Lower lobe of right lung (tissue), 2 donors: ENCODE data around the gene VAPA. TPM values are rescaled to one million over a fixed set of nuclear protein-coding genes. Genes with fewer than 3 reads are reported as not detected.

Experiments
- ATAC-seq, 2 donors: fragments of 200-7000 bp; cut with Tn5 transposase; one replicate each; pipeline ENCODE4 v1.9.1; 2020 to 2022; ENCODE audit warnings: mild to moderate bottlenecking in 2 of 2, moderate library complexity in 2 of 2
- DNase-seq: peaks from one replicate; pipeline ENCODE4 v3.0.0-alpha.2; 2020
- H3K27ac ChIP-seq: fragments of 200-600 bp; one replicate; pipeline ENCODE4 v1.8.0; 2022
- H3K27me3 ChIP-seq: fragments of 200-600 bp; one replicate; pipeline ENCODE4 v1.8.0; 2022; ENCODE audit warnings: low read depth
- H3K36me3 ChIP-seq: fragments of 200-600 bp; one replicate; pipeline ENCODE4 v1.8.0; 2022; ENCODE audit warnings: mild to moderate bottlenecking
- H3K4me1 ChIP-seq: fragments of 200-600 bp; one replicate; pipeline ENCODE4 v1.8.0; 2022
- H3K4me3 ChIP-seq: fragments of 200-600 bp; one replicate; pipeline ENCODE4 v1.8.0; 2022; ENCODE audit warnings: mild to moderate bottlenecking
- H3K9me3 ChIP-seq: fragments of 200-600 bp; one replicate; pipeline ENCODE4 v1.8.0; 2022
- CTCF ChIP-seq: fragments of 200-600 bp; IDR thresholded peaks from one replicate; pipeline ENCODE4 v1.8.0; 2022; ENCODE audit warnings: antibody characterized with exemption, mild to moderate bottlenecking
- intact Hi-C: fragments of 100-400 bp; cut with DNase I; formaldehyde crosslinking; loops from one replicate; pipeline ENCODE4 v1.11.0; 2022
- total RNA-seq: library from RNA; stranded (reverse); fragmentation: NEBNext Ultra II Directional; extraction: Animal tissue kit (Norgen Biotek cat#: 25700); gene quantifications from one replicate; pipeline ENCODE4 v1.2.1, GENCODE V29; 2021
- donor health status: DM: no; HTN: yes; CAD: no; lungs with severe emphysema.

VAPA gene
- total RNA-seq, 1 donor from 2014 or later = 235 TPM

GRCh38 chr18:9868857-9869714, 44.7 kb upstream of the VAPA start:
- no peak for TF ChIP-seq CTCF
- H3K36me3 ChIP-seq = no peaks in the 10 kb centered on the region
- ATAC-seq (no peak), DNase-seq (no peak)
- intact Hi-C loops = no loop called here
- H3K4me3 ChIP-seq = no peak overlapping the region
- H3K4me1 ChIP-seq = peaks cover 20% of the 10 kb centered on the region
- no peak overlapping the region for H3K27ac ChIP-seq
- H3K9me3 ChIP-seq = peaks cover 9% of the 10 kb centered on the region
- no peaks in the 10 kb centered on the region for H3K27me3 ChIP-seq

DNA sequence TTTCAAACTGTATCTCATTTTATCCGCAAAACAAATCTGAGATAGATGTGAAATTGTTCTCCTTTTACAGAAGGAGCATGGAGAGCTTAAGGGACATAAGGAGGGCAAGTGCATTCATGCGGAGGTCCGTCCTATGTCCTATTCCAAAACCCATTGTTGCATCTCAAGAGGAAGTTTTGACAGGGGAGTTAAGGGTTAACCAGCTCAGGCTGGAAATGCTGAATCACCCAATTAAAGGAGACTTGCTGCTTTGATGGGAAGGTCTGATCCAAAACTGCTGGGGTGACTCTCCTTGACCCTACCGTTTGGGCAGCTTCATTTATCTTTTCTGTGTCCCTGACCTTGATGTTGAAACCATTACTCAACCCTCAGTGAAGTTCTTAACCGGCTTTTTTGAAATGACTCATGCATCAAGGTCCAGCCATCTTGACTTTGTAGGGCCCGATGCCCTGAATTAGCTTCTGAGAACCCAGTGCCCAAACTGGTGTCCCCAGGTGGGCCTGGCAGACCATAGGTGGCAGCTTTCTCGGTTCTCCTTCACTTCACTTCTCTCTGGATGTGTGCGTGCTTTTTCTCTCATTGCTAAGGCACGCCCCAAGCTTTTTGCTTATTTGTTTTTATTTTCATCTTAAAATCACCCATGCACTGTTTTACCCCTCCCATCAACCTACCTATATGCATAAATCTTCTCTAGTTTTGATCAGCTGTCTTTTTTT, 43.9 kb upstream of the VAPA start:
- TF ChIP-seq CTCF = no peak
- Histone ChIP-seq H3K9me3 (peaks cover 9% of the 10 kb centered on the region), H3K27me3 (no peaks in the 10 kb centered on the region), H3K4me3 (no peak overlapping the region), H3K27ac (no peak overlapping the region), H3K36me3 (no peaks in the 10 kb centered on the region), H3K4me1 (peaks cover 20% of the 10 kb centered on the region)
- DNase-seq (no peak), ATAC-seq (peak; percentile 33 to 52)
- intact Hi-C loops = no loop called here

- no peak for ATAC-seq
- Histone ChIP-seq H3K27me3 (no peaks in the 10 kb centered on the region), H3K27ac (no peak overlapping the region), H3K4me1 (peaks cover 20% of the 10 kb centered on the region), H3K4me3 (no peak overlapping the region), H3K9me3 (peaks cover 6% of the 10 kb centered on the region), H3K36me3 (no peaks in the 10 kb centered on the region)
- intact Hi-C loops = no loop called here
- no peak for TF ChIP-seq CTCF
- DNase-seq = no peak
Measured at GRCh38 chr18:9870431-9871008, 43.3 kb upstream of the VAPA start.

DNA sequence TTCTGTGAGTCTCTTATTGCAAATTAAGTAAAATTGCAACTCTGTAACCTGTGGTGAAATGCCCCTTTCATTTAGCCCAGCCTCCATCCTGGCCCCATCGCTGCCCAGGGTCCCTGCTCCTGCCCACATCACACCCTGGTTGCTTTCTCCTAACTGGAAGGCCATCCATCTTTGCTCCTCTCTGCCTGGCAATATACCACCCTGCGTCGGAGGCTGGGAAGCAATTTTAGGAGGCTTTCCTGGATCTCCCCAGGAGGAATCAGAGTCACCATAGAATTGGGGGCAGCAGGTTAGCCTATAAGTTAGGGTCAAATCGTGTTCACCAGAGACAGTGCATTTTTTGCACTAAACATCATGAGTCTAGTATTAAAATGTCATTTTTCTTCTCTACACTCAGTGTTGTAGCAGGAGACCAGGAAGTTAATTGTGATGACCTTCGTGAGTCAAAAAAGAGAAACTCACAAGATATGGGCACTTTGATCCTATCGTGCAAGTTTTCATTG, 42.5 kb upstream of the VAPA start:
- Histone ChIP-seq H3K4me1 (peaks cover 24% of the 10 kb centered on the region), H3K4me3 (no peak overlapping the region), H3K9me3 (no peaks in the 10 kb centered on the region), H3K27ac (no peak overlapping the region), H3K36me3 (no peaks in the 10 kb centered on the region), H3K27me3 (no peaks in the 10 kb centered on the region)
- TF ChIP-seq CTCF = no peak
- intact Hi-C loops = no loop called here
- ATAC-seq (no peak), DNase-seq (no peak)

GRCh38 chr18:9872823-9873222, 41.0 kb upstream of the VAPA start:
- Histone ChIP-seq H3K4me1 (peaks cover 29% of the 10 kb centered on the region), H3K27ac (no peak overlapping the region), H3K27me3 (no peaks in the 10 kb centered on the region), H3K9me3 (no peaks in the 10 kb centered on the region), H3K36me3 (no peaks in the 10 kb centered on the region), H3K4me3 (no peak overlapping the region)
- DNase-seq (no peak), ATAC-seq (no peak)
- no peak for TF ChIP-seq CTCF
- intact Hi-C loops = no loop called here
